OCI-LY3 (cell line): ENCODE results near the gene PCDHGA7.
"Not testable (repeated sequence)": the region's sequence is repeated elsewhere in the genome, so short reads cannot be mapped to it uniquely, and the experiment has no call there.

Experiments
- H2AFZ ChIP-seq: fragments of 200-600, 300-600 bp; shearing (Covaris generic); 2 replicates; pipeline ENCODE4 v1.6.0; 2014; ENCODE audit warnings: antibody characterized with exemption, low read depth, low read length
- H3K27ac ChIP-seq: fragments of 200-600, 300-600 bp; sonication (generic); 2 replicates; pipeline ENCODE4 v1.5.1; 2014; ENCODE audit warnings: mild to moderate bottlenecking, low read length, moderate library complexity, mixed read lengths
- H3K27me3 ChIP-seq: fragments of 200-600, 300-600 bp; sonication (generic); 2 replicates; pipeline ENCODE4 v1.6.1; 2014; ENCODE audit warnings: low read depth, low read length, mixed read lengths
- H3K36me3 ChIP-seq: fragments of 200-600, 300-600 bp; sonication (generic); replicated peaks from 2 replicates; pipeline ENCODE3; 2014; ENCODE audit warnings: low read depth, low read length, mixed read lengths
- H3K4me1 ChIP-seq: fragments of 300-600, 200-600 bp; sonication (generic); 2 replicates; pipeline ENCODE4 v1.6.1; 2014; ENCODE audit warnings: low read length, mixed read lengths
- H3K4me2 ChIP-seq: fragments of 200-600, 300-600 bp; sonication (generic); 2 replicates; pipeline ENCODE4 v1.6.1; 2014; ENCODE audit warnings: low read length, mixed read lengths
- H3K4me3 ChIP-seq: fragments of 300-600, 200-600 bp; sonication (generic); 2 replicates; pipeline ENCODE4 v1.5.1; 2014; ENCODE audit warnings: antibody characterized with exemption, mild to moderate bottlenecking, low read length, moderate library complexity
- H3K79me2 ChIP-seq: fragments of 300-600, 200-600 bp; shearing (Covaris generic); 2 replicates; pipeline ENCODE4 v1.6.1; 2014; ENCODE audit warnings: mild to moderate bottlenecking, low read length, mixed read lengths
- H3K9ac ChIP-seq: fragments of 300-600, 200-600 bp; shearing (Covaris generic); 2 replicates; pipeline ENCODE4 v1.6.0; 2014; ENCODE audit warnings: mild to moderate bottlenecking, low read length, moderate library complexity
- H3K9me3 ChIP-seq: fragments of 200-600, 300-600 bp; shearing (Covaris generic); 2 replicates; pipeline ENCODE4 v1.6.1; 2014; ENCODE audit warnings: low read length, mixed read lengths; ENCODE audit not compliant: insufficient read depth
- H4K20me1 ChIP-seq: fragments of 200-600, 300-600 bp; sonication (generic); 2 replicates; pipeline ENCODE4 v1.6.1; 2016; ENCODE audit warnings: low read length, mixed read lengths; ENCODE audit not compliant: insufficient read depth
- EZH2phosphoT487 ChIP-seq: fragments of 200-600 bp; shearing (Covaris generic); IDR thresholded peaks from 2 replicates; pipeline ENCODE4 v1.6.1; 2018; ENCODE audit warnings: antibody characterized with exemption, mixed run types, low read depth
- TF ChIP-seq, protein P1 (sequence below): fragments of 200-600, 300-600 bp; sonication (generic); IDR thresholded peaks from 2 replicates; pipeline ENCODE4 v1.5.1; 2014; ENCODE audit warnings: antibody characterized with exemption, low read length, low read depth

Gene PCDHGA7

DNA sequence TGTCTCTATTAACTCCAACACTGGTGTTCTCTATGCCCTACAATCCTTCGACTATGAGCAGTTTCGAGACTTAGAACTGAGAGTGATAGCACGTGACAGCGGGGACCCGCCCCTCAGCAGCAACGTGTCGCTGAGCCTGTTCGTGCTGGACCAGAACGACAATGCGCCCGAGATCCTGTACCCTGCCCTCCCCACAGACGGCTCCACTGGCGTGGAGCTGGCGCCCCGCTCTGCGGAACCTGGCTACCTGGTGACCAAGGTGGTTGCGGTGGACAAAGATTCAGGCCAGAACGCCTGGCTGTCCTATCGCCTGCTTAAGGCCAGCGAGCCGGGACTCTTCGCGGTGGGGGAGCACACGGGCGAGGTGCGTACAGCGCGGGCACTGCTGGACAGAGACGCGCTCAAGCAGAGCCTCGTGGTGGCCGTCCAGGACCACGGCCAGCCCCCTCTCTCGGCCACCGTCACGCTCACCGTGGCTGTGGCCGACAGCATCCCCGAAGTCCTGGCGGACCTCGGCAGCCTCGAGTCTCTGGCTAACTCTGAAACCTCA, 40.3 kb downstream of the PCDHGA7 start:
- Histone ChIP-seq H3K4me2 (no peak overlapping the region), H3K9ac (no peak overlapping the region), H3K4me3 (no peak overlapping the region), H4K20me1 (no peaks in the 10 kb centered on the region), H3K4me1 (no peaks in the 10 kb centered on the region), H3K27ac (no peak overlapping the region), H3K9me3 (no peaks in the 10 kb centered on the region), H3K36me3 (no peaks in the 10 kb centered on the region), H3K79me2 (no peaks in the 10 kb centered on the region), H2AFZ (no peak overlapping the region), H3K27me3 (no peaks in the 10 kb centered on the region)
- TF ChIP-seq EZH2phosphoT487: no peak
- TF ChIP-seq, protein P1, sequence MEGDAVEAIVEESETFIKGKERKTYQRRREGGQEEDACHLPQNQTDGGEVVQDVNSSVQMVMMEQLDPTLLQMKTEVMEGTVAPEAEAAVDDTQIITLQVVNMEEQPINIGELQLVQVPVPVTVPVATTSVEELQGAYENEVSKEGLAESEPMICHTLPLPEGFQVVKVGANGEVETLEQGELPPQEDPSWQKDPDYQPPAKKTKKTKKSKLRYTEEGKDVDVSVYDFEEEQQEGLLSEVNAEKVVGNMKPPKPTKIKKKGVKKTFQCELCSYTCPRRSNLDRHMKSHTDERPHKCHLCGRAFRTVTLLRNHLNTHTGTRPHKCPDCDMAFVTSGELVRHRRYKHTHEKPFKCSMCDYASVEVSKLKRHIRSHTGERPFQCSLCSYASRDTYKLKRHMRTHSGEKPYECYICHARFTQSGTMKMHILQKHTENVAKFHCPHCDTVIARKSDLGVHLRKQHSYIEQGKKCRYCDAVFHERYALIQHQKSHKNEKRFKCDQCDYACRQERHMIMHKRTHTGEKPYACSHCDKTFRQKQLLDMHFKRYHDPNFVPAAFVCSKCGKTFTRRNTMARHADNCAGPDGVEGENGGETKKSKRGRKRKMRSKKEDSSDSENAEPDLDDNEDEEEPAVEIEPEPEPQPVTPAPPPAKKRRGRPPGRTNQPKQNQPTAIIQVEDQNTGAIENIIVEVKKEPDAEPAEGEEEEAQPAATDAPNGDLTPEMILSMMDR: no peak

DNA sequence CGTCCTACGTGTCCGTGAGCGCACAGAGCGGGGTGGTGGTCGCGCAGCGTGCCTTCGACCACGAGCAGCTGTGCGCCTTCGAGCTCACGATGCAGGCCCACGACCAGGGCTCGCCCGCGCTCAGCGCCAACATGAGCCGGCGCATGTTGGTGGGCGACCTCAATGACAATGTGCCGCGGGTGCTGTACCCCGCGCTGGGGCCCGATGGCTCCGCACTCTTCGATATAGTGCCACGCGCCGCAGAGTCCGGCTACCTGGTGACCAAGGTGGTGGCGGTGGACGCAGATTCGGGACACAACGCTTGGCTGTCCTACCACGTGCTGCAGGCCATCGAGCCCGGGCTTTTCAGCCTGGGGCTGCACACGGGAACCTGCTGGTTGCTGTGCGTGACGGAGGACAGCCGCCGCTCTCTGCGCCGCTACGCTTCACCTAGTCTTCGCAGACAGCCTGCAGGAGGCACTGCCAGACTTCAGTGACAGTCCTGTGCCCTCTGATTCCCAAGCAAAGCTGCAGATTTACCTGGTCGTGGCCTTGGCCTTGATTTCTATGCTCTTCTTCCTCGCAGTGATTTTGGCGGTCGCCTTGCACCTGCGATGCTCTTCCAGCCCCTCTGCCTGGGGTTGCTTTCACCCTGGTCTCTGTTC, 45.4 kb downstream of the PCDHGA7 start:
- H2AFZ ChIP-seq: no peak overlapping the region
- H3K79me2 ChIP-seq: no peaks in the 10 kb centered on the region
- H3K27ac ChIP-seq: no peak overlapping the region
- no peak for TF ChIP-seq EZH2phosphoT487
- TF ChIP-seq, protein P1: no peak
- no peak overlapping the region for H3K4me3 ChIP-seq
- no peaks in the 10 kb centered on the region for H3K9me3 ChIP-seq
- no peaks in the 10 kb centered on the region for H3K27me3 ChIP-seq
- no peak overlapping the region for H3K9ac ChIP-seq
- H4K20me1 ChIP-seq: no peaks in the 10 kb centered on the region
- no peak overlapping the region for H3K4me2 ChIP-seq
- H3K4me1 ChIP-seq: no peaks in the 10 kb centered on the region
- no peaks in the 10 kb centered on the region for H3K36me3 ChIP-seq

DNA sequence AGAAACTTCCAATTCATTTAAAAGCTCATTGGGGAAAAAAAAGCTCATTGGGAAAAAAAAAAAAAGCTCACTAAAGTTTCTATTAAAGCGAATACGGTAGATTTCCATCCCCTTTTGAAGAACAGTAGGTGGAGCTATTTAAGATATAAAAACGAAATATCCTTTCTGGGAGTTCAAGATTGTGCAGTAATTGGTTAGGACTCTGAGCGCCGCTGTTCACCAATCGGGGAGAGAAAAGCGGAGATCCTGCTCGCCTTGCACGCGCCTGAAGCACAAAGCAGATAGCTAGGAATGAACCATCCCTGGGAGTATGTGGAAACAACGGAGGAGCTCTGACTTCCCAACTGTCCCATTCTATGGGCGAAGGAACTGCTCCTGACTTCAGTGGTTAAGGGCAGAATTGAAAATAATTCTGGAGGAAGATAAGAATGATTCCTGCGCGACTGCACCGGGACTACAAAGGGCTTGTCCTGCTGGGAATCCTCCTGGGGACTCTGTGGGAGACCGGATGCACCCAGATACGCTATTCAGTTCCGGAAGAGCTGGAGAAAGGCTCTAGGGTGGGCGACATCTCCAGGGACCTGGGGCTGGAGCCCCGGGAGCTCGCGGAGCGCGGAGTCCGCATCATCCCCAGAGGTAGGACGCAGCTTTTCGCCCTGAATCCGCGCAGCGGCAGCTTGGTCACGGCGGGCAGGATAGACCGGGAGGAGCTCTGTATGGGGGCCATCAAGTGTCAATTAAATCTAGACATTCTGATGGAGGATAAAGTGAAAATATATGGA, 48.0 kb downstream of the PCDHGA7 start, which contains the start of gene PCDHGA12:
PCDHGA12 (plus strand) TSS at position 176 of the 782 bp plus-strand sequence; CDS start at position 429, 253 bp downstream.
- Histone ChIP-seq H3K27ac (no peak within 1 kb of the TSS), H3K4me3 (no peak within 1 kb of the TSS), H2AFZ (no peak within 1 kb of the TSS), H3K36me3 (no peaks in the 10 kb centered on the region), H4K20me1 (no peaks in the 10 kb centered on the region), H3K4me2 (no peak within 1 kb of the TSS), H3K27me3 (no peaks in the 10 kb centered on the region), H3K4me1 (no peaks in the 10 kb centered on the region), H3K79me2 (no peaks in the 10 kb centered on the region), H3K9ac (no peak within 1 kb of the TSS), H3K9me3 (no peaks in the 10 kb centered on the region)
- TF ChIP-seq, protein P1: no peak
- TF ChIP-seq EZH2phosphoT487: no peak

DNA sequence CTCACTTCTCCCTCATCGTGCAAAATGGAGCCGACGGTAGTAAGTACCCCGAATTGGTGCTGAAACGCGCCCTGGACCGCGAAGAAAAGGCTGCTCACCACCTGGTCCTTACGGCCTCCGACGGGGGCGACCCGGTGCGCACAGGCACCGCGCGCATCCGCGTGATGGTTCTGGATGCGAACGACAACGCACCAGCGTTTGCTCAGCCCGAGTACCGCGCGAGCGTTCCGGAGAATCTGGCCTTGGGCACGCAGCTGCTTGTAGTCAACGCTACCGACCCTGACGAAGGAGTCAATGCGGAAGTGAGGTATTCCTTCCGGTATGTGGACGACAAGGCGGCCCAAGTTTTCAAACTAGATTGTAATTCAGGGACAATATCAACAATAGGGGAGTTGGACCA, 48.7 kb downstream of the PCDHGA7 start:
- Histone ChIP-seq H3K27me3 (no peaks in the 10 kb centered on the region), H3K79me2 (no peaks in the 10 kb centered on the region), H3K9ac (no peak overlapping the region), H2AFZ (no peak overlapping the region), H3K4me2 (no peak overlapping the region), H3K36me3 (no peaks in the 10 kb centered on the region), H4K20me1 (no peaks in the 10 kb centered on the region), H3K4me3 (no peak overlapping the region), H3K27ac (no peak overlapping the region), H3K4me1 (no peaks in the 10 kb centered on the region), H3K9me3 (no peaks in the 10 kb centered on the region)
- TF ChIP-seq, protein P1: no peak
- TF ChIP-seq EZH2phosphoT487: no peak

DNA sequence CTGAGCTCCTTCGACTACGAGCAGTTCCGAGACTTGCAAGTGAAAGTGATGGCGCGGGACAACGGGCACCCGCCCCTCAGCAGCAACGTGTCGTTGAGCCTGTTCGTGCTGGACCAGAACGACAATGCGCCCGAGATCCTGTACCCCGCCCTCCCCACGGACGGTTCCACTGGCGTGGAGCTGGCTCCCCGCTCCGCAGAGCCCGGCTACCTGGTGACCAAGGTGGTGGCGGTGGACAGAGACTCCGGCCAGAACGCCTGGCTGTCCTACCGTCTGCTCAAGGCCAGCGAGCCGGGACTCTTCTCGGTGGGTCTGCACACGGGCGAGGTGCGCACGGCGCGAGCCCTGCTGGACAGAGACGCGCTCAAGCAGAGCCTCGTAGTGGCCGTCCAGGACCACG, 49.8 kb downstream of the PCDHGA7 start:
- H4K20me1 ChIP-seq, H2AFZ ChIP-seq, H3K79me2 ChIP-seq, H3K36me3 ChIP-seq, H3K27me3 ChIP-seq, H3K4me2 ChIP-seq, H3K9me3 ChIP-seq, H3K27ac ChIP-seq, H3K4me1 ChIP-seq, H3K9ac ChIP-seq, H3K4me3 ChIP-seq: not testable (repeated sequence)

DNA sequence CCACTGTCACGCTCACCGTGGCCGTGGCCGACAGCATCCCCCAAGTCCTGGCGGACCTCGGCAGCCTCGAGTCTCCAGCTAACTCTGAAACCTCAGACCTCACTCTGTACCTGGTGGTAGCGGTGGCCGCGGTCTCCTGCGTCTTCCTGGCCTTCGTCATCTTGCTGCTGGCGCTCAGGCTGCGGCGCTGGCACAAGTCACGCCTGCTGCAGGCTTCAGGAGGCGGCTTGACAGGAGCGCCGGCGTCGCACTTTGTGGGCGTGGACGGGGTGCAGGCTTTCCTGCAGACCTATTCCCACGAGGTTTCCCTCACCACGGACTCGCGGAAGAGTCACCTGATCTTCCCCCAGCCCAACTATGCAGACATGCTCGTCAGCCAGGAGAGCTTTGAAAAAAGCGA, 50.2 kb downstream of the PCDHGA7 start:
- H3K4me2 ChIP-seq, H3K4me1 ChIP-seq, H3K27ac ChIP-seq, H3K36me3 ChIP-seq, H3K4me3 ChIP-seq, H3K9me3 ChIP-seq, H3K9ac ChIP-seq, H4K20me1 ChIP-seq, H3K27me3 ChIP-seq, H2AFZ ChIP-seq, H3K79me2 ChIP-seq: not testable (repeated sequence)
